Keratinocyte (primary cell): ENCODE results near the gene PSME3. TPM values are rescaled to one million over a fixed set of nuclear protein-coding genes. Genes with fewer than 3 reads are reported as not detected.

Source experiments
- DNase-seq: peaks from one replicate; pipeline ENCODE4 v3.0.0-alpha.2; 2011; ENCODE audit warnings: low read depth, missing footprints, low spot score
- FAIRE-seq: peaks from 2 replicates; lab custom pipeline; 2011; peaks lifted over from hg19 to GRCh38; lab: Jason Lieb, UNC
- H2AFZ ChIP-seq: 2 replicates; pipeline ENCODE4 v1.6.0; 2012; ENCODE audit warnings: low read length, control low read depth, inconsistent platforms; ENCODE audit not compliant: control insufficient read depth
- H3K27ac ChIP-seq: 2 replicates; pipeline ENCODE4 v1.5.1; 2011; ENCODE audit warnings: low read length; ENCODE audit not compliant: control insufficient read depth, insufficient read depth
- H3K27me3 ChIP-seq: 3 replicates; pipeline ENCODE4 v1.6.0; 2011; ENCODE audit warnings: low read length; ENCODE audit not compliant: control insufficient read depth, insufficient read depth; ENCODE audit errors: extremely low read depth
- H3K36me3 ChIP-seq, 2 experiments: 2 replicates in 1 of 2; 3 replicates in 1 of 2; pipeline ENCODE4 v1.5.1; 2011; ENCODE audit warnings: low read length in 2 of 2, mild to moderate bottlenecking in 1 of 2; ENCODE audit not compliant: control insufficient read depth in 2 of 2, insufficient read depth in 2 of 2; ENCODE audit errors: extremely low read depth in 1 of 2
- H3K4me1 ChIP-seq: 3 replicates; pipeline ENCODE4 v1.5.1; 2011; ENCODE audit warnings: low read length; ENCODE audit not compliant: control insufficient read depth, insufficient read depth; ENCODE audit errors: extremely low read depth
- H3K4me2 ChIP-seq: 3 replicates; pipeline ENCODE4 v1.6.0; 2011; ENCODE audit warnings: low read depth, low read length; ENCODE audit not compliant: control insufficient read depth, insufficient read depth; ENCODE audit errors: extremely low read depth
- H3K4me3 ChIP-seq, 3 experiments: fragments of 200-600 bp in 1 of 3; sonication (generic) in 1 of 3; 2 replicates in 2 of 3; 3 replicates in 1 of 3; pipeline ENCODE4 v1.5.1; 2011 to 2016; ENCODE audit warnings: low read length in 3 of 3, mild to moderate bottlenecking in 3 of 3, control low read depth in 2 of 3, inconsistent platforms in 1 of 3, low read depth in 1 of 3, mixed read lengths in 1 of 3, mixed run types in 1 of 3, moderate library complexity in 1 of 3; ENCODE audit not compliant: control insufficient read depth in 2 of 3, insufficient read depth in 2 of 3; ENCODE audit errors: extremely low read depth in 1 of 3
- H3K79me2 ChIP-seq: 2 replicates; pipeline ENCODE4 v1.6.0; 2012; ENCODE audit warnings: low read length; ENCODE audit not compliant: control insufficient read depth, insufficient read depth
- H3K9ac ChIP-seq: 3 replicates; pipeline ENCODE4 v1.6.0; 2011; ENCODE audit warnings: low read length; ENCODE audit not compliant: control insufficient read depth, insufficient read depth; ENCODE audit errors: extremely low read depth
- H3K9me1 ChIP-seq: 3 replicates; pipeline ENCODE4 v1.6.0; 2011; ENCODE audit warnings: low read length; ENCODE audit not compliant: control insufficient read depth, insufficient read depth; ENCODE audit errors: extremely low read depth
- H3K9me3 ChIP-seq: 2 replicates; pipeline ENCODE4 v1.5.1; 2012; ENCODE audit warnings: low read depth, low read length; ENCODE audit not compliant: control insufficient read depth
- H4K20me1 ChIP-seq: 3 replicates; pipeline ENCODE4 v1.6.0; 2011; ENCODE audit warnings: low read length; ENCODE audit not compliant: control insufficient read depth, insufficient read depth; ENCODE audit errors: extremely low read depth
- CTCF ChIP-seq, 3 experiments: IDR thresholded peaks in 1 of 3; conservative IDR thresholded peaks in 1 of 3; optimal IDR thresholded peaks in 1 of 3; 2 replicates in 2 of 3; 3 replicates in 1 of 3; pipeline versions ENCODE3 to v1.5.1; 2011; ENCODE audit warnings: low read length in 3 of 3, mild to moderate bottlenecking in 3 of 3, moderate library complexity in 2 of 3, control low read depth in 1 of 3, inconsistent platforms in 1 of 3; ENCODE audit not compliant: insufficient read depth in 2 of 3; ENCODE audit errors: extremely low read depth in 1 of 3
- EZH2 ChIP-seq: IDR thresholded peaks from one replicate; pipeline ENCODE4 v1.6.1; 2012; ENCODE audit warnings: inconsistent platforms, mild to moderate bottlenecking, low read length, moderate library complexity
- dilution Hi-C: fragments of 300-500 bp; cut with MboI; formaldehyde crosslinking; loops from one replicate; pipeline ENCODE4 v1.7.0; 2020; ENCODE audit warnings: low sequenced_read_pairs; ENCODE audit not compliant: extremely low pct_ligation_motif_present
- polyA plus RNA-seq, 5 experiments: library from polyadenylated mRNA; depleted of rRNA in 3 of 5; stranded (reverse) in 3 of 5; stranded (forward) in 1 of 5; unstranded in 1 of 5; fragments of >200 nt; gene quantifications; 1 replicate in 1 of 5; 2 replicates in 3 of 5; 3 replicates in 1 of 5; pipeline versions ENCODE4 v1.2.1 to v1.2.3, GENCODE V29; 2011 to 2012; ENCODE audit warnings: missing spikeins in 2 of 5, low read depth in 1 of 5, low replicate concordance in 1 of 5

PSME3 gene
- polyA plus RNA-seq, 1 donor (not counting 4 experiments of a cell fraction or from before 2014, with no cell fraction given), result 190 TPM

GRCh38 chr17:42804918-42805367 lies 28.3 kb upstream of the PSME3 start:
- Histone ChIP-seq H3K27ac (no peak overlapping the region), H3K36me3 (no peaks in the 10 kb centered on the region), H3K79me2 (no peaks in the 10 kb centered on the region), H3K9me1 (no peaks in the 10 kb centered on the region), H2AFZ (no peak overlapping the region), H3K4me1 (no peaks in the 10 kb centered on the region), H3K9ac (no peak overlapping the region), H4K20me1 (no peaks in the 10 kb centered on the region), H3K4me3 (no peak overlapping the region), H3K9me3 (no peaks in the 10 kb centered on the region), H3K27me3 (no peaks in the 10 kb centered on the region), H3K4me2 (no peak overlapping the region)
- TF ChIP-seq CTCF (optimal IDR thresholded peaks at IDR 0.05 in 1 of 3, IDR thresholded peaks at IDR 0.05 in 1 of 3, conservative IDR thresholded peaks at IDR 0.05 in 1 of 3; ENCODE audit: extremely low read depth in 1 of 3, insufficient read depth in 2 of 3, low read length in 3 of 3), result no peak
- TF ChIP-seq EZH2, result no peak
- DNase-seq, result no peak
- dilution Hi-C loops, result no loop called here
- FAIRE-seq, result no peak

GRCh38 chr17:42806249-42806648 lies 26.9 kb upstream of the PSME3 start:
- H3K4me3 ChIP-seq, result no peak overlapping the region
- H3K9ac ChIP-seq, result no peak overlapping the region
- no peak for TF ChIP-seq EZH2
- TF ChIP-seq CTCF (optimal IDR thresholded peaks at IDR 0.05 in 1 of 3, IDR thresholded peaks at IDR 0.05 in 1 of 3, conservative IDR thresholded peaks at IDR 0.05 in 1 of 3; ENCODE audit: extremely low read depth in 1 of 3, insufficient read depth in 2 of 3, low read length in 3 of 3), result no peak
- H3K36me3 ChIP-seq, result peaks cover 6 to 8% of the 10 kb centered on the region in 2 experiments
- no peak overlapping the region for H3K4me2 ChIP-seq
- DNase-seq, result no peak
- no peak overlapping the region for H2AFZ ChIP-seq
- no peaks in the 10 kb centered on the region for H3K27me3 ChIP-seq
- H3K9me1 ChIP-seq, result peaks cover 2% of the 10 kb centered on the region
- dilution Hi-C loops, result no loop called here
- H3K79me2 ChIP-seq, result no peaks in the 10 kb centered on the region
- no peaks in the 10 kb centered on the region for H4K20me1 ChIP-seq
- no peak overlapping the region for H3K27ac ChIP-seq
- H3K9me3 ChIP-seq, result no peaks in the 10 kb centered on the region
- no peaks in the 10 kb centered on the region for H3K4me1 ChIP-seq
- FAIRE-seq, result no peak
